ENCODE results near the gene SNRPD2.
"Not testable (repeated sequence)": the region's sequence is repeated elsewhere in the genome, so short reads cannot be mapped to it uniquely, and the experiment has no call there.

SNRPD2 gene

GRCh38 chr19:45730368-45731288 lies 38.9 kb upstream of the SNRPD2 start, which contains the start of gene FBXO46:
TSS of gene FBXO46 (minus strand) at chr19:45730896. CDS start at chr19:45713495, 17,401 bp downstream.
- Histone ChIP-seq H3K27ac (ENCODE audit: low read depth, low read length, poor library complexity, severe bottlenecking) (peak within 1 kb of the TSS; percentile 24), H2AFZ (ENCODE audit: low read length) (no peak within 1 kb of the TSS), H3F3A (ENCODE audit: insufficient read depth, low read length) (no peaks in the 10 kb centered on the region), H3K9me3 (ENCODE audit: low read length) (no peaks in the 10 kb centered on the region), H3K4me3 (ENCODE audit: low read depth, low read length, poor library complexity, severe bottlenecking) (peak within 1 kb of the TSS; percentile 92), H3K4me1 (ENCODE audit: insufficient read depth, low read length, severe bottlenecking) (peaks cover 9% of the 10 kb centered on the region), H3K4me2 (ENCODE audit: low read length) (peak within 1 kb of the TSS; percentile 89), H3K9me2 (ENCODE audit: low read depth, low read length) (no peaks in the 10 kb centered on the region), H3K27me3 (ENCODE audit: insufficient read depth, low read length) (no peaks in the 10 kb centered on the region), H4K20me1 (ENCODE audit: insufficient read depth, low read length) (no peaks in the 10 kb centered on the region), H3K79me2 (ENCODE audit: insufficient read depth, low read length) (peaks cover 41% of the 10 kb centered on the region), H3K36me3 (ENCODE audit: insufficient read depth, low read length) (0 out of 2 replicates have a peak, but pooled peaks cover 4% of the 10 kb centered on the region), H3K9ac (ENCODE audit: low read length) (peak within 1 kb of the TSS; percentile 94)
- TF ChIP-seq CTCF (IDR thresholded peaks at IDR 0.05; ENCODE audit: low read length) = peak; percentile 34; the same call in 1 of the 2 replicates
- no peak for TF ChIP-seq EZH2 (IDR thresholded peaks at IDR 0.05; ENCODE audit: borderline replicate concordance, low read length)

- TF ChIP-seq EZH2 (IDR thresholded peaks at IDR 0.05; ENCODE audit: borderline replicate concordance, low read length) (no peak), CTCF (IDR thresholded peaks at IDR 0.05; ENCODE audit: low read length) (no peak)
- no peaks in the 10 kb centered on the region for H3K27me3 ChIP-seq (ENCODE audit: insufficient read depth, low read length)
- H2AFZ ChIP-seq (ENCODE audit: low read length) = no peak overlapping the region
- no peaks in the 10 kb centered on the region for H3F3A ChIP-seq (ENCODE audit: insufficient read depth, low read length)
- H3K4me2 ChIP-seq (ENCODE audit: low read length) = peak overlapping the region; percentile 89
- peak overlapping the region; percentile 92 for H3K4me3 ChIP-seq (ENCODE audit: low read depth, low read length, poor library complexity, severe bottlenecking)
- peaks cover 9% of the 10 kb centered on the region for H3K4me1 ChIP-seq (ENCODE audit: insufficient read depth, low read length, severe bottlenecking)
- peaks cover 10% of the 10 kb centered on the region; the same call in 1 of the 2 replicates for H3K36me3 ChIP-seq (ENCODE audit: insufficient read depth, low read length)
- H3K9me2 ChIP-seq (ENCODE audit: low read depth, low read length) = no peaks in the 10 kb centered on the region
- H3K27ac ChIP-seq (ENCODE audit: low read depth, low read length, poor library complexity, severe bottlenecking) = peak overlapping the region; percentile 24
- H4K20me1 ChIP-seq (ENCODE audit: insufficient read depth, low read length) = no peaks in the 10 kb centered on the region
- peaks cover 44% of the 10 kb centered on the region for H3K79me2 ChIP-seq (ENCODE audit: insufficient read depth, low read length)
- H3K9me3 ChIP-seq (ENCODE audit: low read length) = no peaks in the 10 kb centered on the region
- H3K9ac ChIP-seq (ENCODE audit: low read length) = peak overlapping the region; percentile 94
Measured at GRCh38 chr19:45729800-45730290, 38.1 kb upstream of the SNRPD2 start.

GRCh38 chr19:45728683-45729082 lies 36.9 kb upstream of the SNRPD2 start:
- H3K9me3 ChIP-seq (ENCODE audit: low read length); H3K4me1 ChIP-seq (ENCODE audit: insufficient read depth, low read length, severe bottlenecking); H3K27me3 ChIP-seq (ENCODE audit: insufficient read depth, low read length); H3K4me2 ChIP-seq (ENCODE audit: low read length); H3K9me2 ChIP-seq (ENCODE audit: low read depth, low read length); H4K20me1 ChIP-seq (ENCODE audit: insufficient read depth, low read length); H3F3A ChIP-seq (ENCODE audit: insufficient read depth, low read length); H2AFZ ChIP-seq (ENCODE audit: low read length); H3K27ac ChIP-seq (ENCODE audit: low read depth, low read length, poor library complexity, severe bottlenecking); H3K4me3 ChIP-seq (ENCODE audit: low read depth, low read length, poor library complexity, severe bottlenecking); H3K9ac ChIP-seq (ENCODE audit: low read length): not testable (repeated sequence)
- Histone ChIP-seq H3K36me3 (ENCODE audit: insufficient read depth, low read length) (peaks cover 14% of the 10 kb centered on the region; the same call in 1 of the 2 replicates), H3K79me2 (ENCODE audit: insufficient read depth, low read length) (peaks cover 44% of the 10 kb centered on the region)

- not testable (repeated sequence) for H3K9me3 ChIP-seq (ENCODE audit: low read length); H3K9ac ChIP-seq (ENCODE audit: low read length); H3K4me3 ChIP-seq (ENCODE audit: low read depth, low read length, poor library complexity, severe bottlenecking); H3K27ac ChIP-seq (ENCODE audit: low read depth, low read length, poor library complexity, severe bottlenecking); H3K4me2 ChIP-seq (ENCODE audit: low read length); H3K27me3 ChIP-seq (ENCODE audit: insufficient read depth, low read length); H3F3A ChIP-seq (ENCODE audit: insufficient read depth, low read length); H4K20me1 ChIP-seq (ENCODE audit: insufficient read depth, low read length); H3K9me2 ChIP-seq (ENCODE audit: low read depth, low read length); H2AFZ ChIP-seq (ENCODE audit: low read length)
- Histone ChIP-seq H3K4me1 (ENCODE audit: insufficient read depth, low read length, severe bottlenecking) (peaks cover 23% of the 10 kb centered on the region), H3K36me3 (ENCODE audit: insufficient read depth, low read length) (peaks cover 21% of the 10 kb centered on the region), H3K79me2 (ENCODE audit: insufficient read depth, low read length) (peaks cover 21% of the 10 kb centered on the region)
Measured at GRCh38 chr19:45720065-45720464, 28.3 kb upstream of the SNRPD2 start.

Data from OCI-LY1 (cell line).